ENCODE data around the gene C20orf202.

- TF ChIP-seq CTCF (IDR thresholded peaks at IDR 0.05; ENCODE audit: borderline replicate concordance, extremely low read depth, low read length, poor library complexity, severe bottlenecking) (no peak), EZH2 (IDR thresholded peaks at IDR 0.05; ENCODE audit: borderline replicate concordance, low read depth, low read length, severe bottlenecking) (no peak)
Measured at GRCh38 chr20:1185316-1185741, 17.9 kb upstream of the C20orf202 start.

All from DND-41 (cell line).